Measurements from ENCODE around the gene WDHD1. TPM values are rescaled to one million over a fixed set of nuclear protein-coding genes. Genes with fewer than 3 reads are reported as not detected.
"Not testable (repeated sequence)": the region's sequence is repeated elsewhere in the genome, so short reads cannot be mapped to it uniquely, and the experiment has no call there.

The WDHD1 gene
- total and polyA plus RNA-seq, 2 donors, result 2.0 to 14.1 TPM

GRCh38 chr14:54929556-54929955 lies 97.3 kb downstream of the WDHD1 start:
- no peaks in the 10 kb centered on the region for H3K36me3 ChIP-seq (ENCODE audit: insufficient read depth)
- DNase-seq (ENCODE audit: extremely low spot score), result no peak
- no peak overlapping the region for H3K27ac ChIP-seq (ENCODE audit: low read depth)
- H3K4me1 ChIP-seq (ENCODE audit: insufficient read depth), result no peaks in the 10 kb centered on the region
- H3K4me3 ChIP-seq (ENCODE audit: low read depth, low read length), result no peak overlapping the region

- Histone ChIP-seq H3K36me3 (ENCODE audit: insufficient read depth) (no peaks in the 10 kb centered on the region), H3K4me3 (ENCODE audit: low read depth, low read length) (no peak overlapping the region), H3K27ac (ENCODE audit: low read depth) (no peak overlapping the region), H3K4me1 (ENCODE audit: insufficient read depth) (no peaks in the 10 kb centered on the region)
- DNase-seq (ENCODE audit: extremely low spot score), result no peak
Observed at GRCh38 chr14:54928216-54928615, 98.7 kb downstream of the WDHD1 start.

GRCh38 chr14:54927551-54927950 lies 99.3 kb downstream of the WDHD1 start:
- no peak for DNase-seq (ENCODE audit: extremely low spot score)
- Histone ChIP-seq H3K4me1 (ENCODE audit: insufficient read depth) (no peaks in the 10 kb centered on the region), H3K4me3 (ENCODE audit: low read depth, low read length) (no peak overlapping the region), H3K27ac (ENCODE audit: low read depth) (no peak overlapping the region), H3K36me3 (ENCODE audit: insufficient read depth) (no peaks in the 10 kb centered on the region)
- 80% methylated on average over 1 of the region's 1 CpG for WGBS

GRCh38 chr14:54926570-54926969 lies 100.3 kb downstream of the WDHD1 start:
- WGBS, result 94% methylated on average over 5 of the region's 5 CpGs
- not testable (repeated sequence) for H3K4me1 ChIP-seq (ENCODE audit: insufficient read depth); H3K36me3 ChIP-seq (ENCODE audit: insufficient read depth); H3K4me3 ChIP-seq (ENCODE audit: low read depth, low read length); H3K27ac ChIP-seq (ENCODE audit: low read depth); DNase-seq (ENCODE audit: extremely low spot score)

GRCh38 chr14:54922598-54922997 lies 104.3 kb downstream of the WDHD1 start:
- no peak for DNase-seq (ENCODE audit: extremely low spot score)
- WGBS, result 56% methylated on average over 3 of the region's 3 CpGs
- no peak overlapping the region for H3K27ac ChIP-seq (ENCODE audit: low read depth)

GRCh38 chr14:54920052-54920451 lies 106.8 kb downstream of the WDHD1 start:
- Histone ChIP-seq H3K36me3 (ENCODE audit: insufficient read depth) (no peaks in the 10 kb centered on the region), H3K27ac (ENCODE audit: low read depth) (no peak overlapping the region), H3K4me1 (ENCODE audit: insufficient read depth) (no peaks in the 10 kb centered on the region), H3K4me3 (ENCODE audit: low read depth, low read length) (no peak overlapping the region)
- 62% methylated on average over 1 of the region's 1 CpG for WGBS
- no peak for DNase-seq (ENCODE audit: extremely low spot score)

More at GRCh38 chr14:54922598-54922997, 104.3 kb downstream of the WDHD1 start:
- Histone ChIP-seq H3K36me3 (ENCODE audit: insufficient read depth) (no peaks in the 10 kb centered on the region), H3K4me3 (ENCODE audit: low read depth, low read length) (no peak overlapping the region), H3K4me1 (ENCODE audit: insufficient read depth) (no peaks in the 10 kb centered on the region)

- no peaks in the 10 kb centered on the region for H3K36me3 ChIP-seq (ENCODE audit: insufficient read depth)
- no peak overlapping the region for H3K4me3 ChIP-seq (ENCODE audit: low read depth, low read length)
- no peaks in the 10 kb centered on the region for H3K4me1 ChIP-seq (ENCODE audit: insufficient read depth)
- H3K27ac ChIP-seq (ENCODE audit: low read depth), result no peak overlapping the region
- no peak for DNase-seq (ENCODE audit: extremely low spot score)
Observed at GRCh38 chr14:54919330-54919729, 107.6 kb downstream of the WDHD1 start.

- H3K4me3 ChIP-seq (ENCODE audit: low read depth, low read length), result no peak overlapping the region
- no peaks in the 10 kb centered on the region for H3K36me3 ChIP-seq (ENCODE audit: insufficient read depth)
- no peaks in the 10 kb centered on the region for H3K4me1 ChIP-seq (ENCODE audit: insufficient read depth)
- WGBS, result 61% methylated on average over 5 of the region's 5 CpGs
- H3K27ac ChIP-seq (ENCODE audit: low read depth), result no peak overlapping the region
- no peak for DNase-seq (ENCODE audit: extremely low spot score)
Observed at GRCh38 chr14:54918427-54918826, 108.5 kb downstream of the WDHD1 start.

GRCh38 chr14:54916101-54916500 lies 110.8 kb downstream of the WDHD1 start:
- no peak overlapping the region for H3K4me3 ChIP-seq (ENCODE audit: low read depth, low read length)
- DNase-seq (ENCODE audit: extremely low spot score), result no peak
- no peaks in the 10 kb centered on the region for H3K36me3 ChIP-seq (ENCODE audit: insufficient read depth)
- H3K4me1 ChIP-seq (ENCODE audit: insufficient read depth), result no peaks in the 10 kb centered on the region
- H3K27ac ChIP-seq (ENCODE audit: low read depth), result no peak overlapping the region
- 90% methylated on average over 1 of the region's 1 CpG for WGBS

- Histone ChIP-seq H3K4me3 (ENCODE audit: low read depth, low read length) (no peak overlapping the region), H3K4me1 (ENCODE audit: insufficient read depth) (no peaks in the 10 kb centered on the region), H3K36me3 (ENCODE audit: insufficient read depth) (no peaks in the 10 kb centered on the region), H3K27ac (ENCODE audit: low read depth) (no peak overlapping the region)
- 81% methylated on average over 5 of the region's 5 CpGs for WGBS
- no peak for DNase-seq (ENCODE audit: extremely low spot score)
Observed at GRCh38 chr14:54909817-54910558, 116.9 kb downstream of the WDHD1 start.

- H3K4me3 ChIP-seq (ENCODE audit: low read depth, low read length); H3K36me3 ChIP-seq (ENCODE audit: insufficient read depth); DNase-seq (ENCODE audit: extremely low spot score); H3K27ac ChIP-seq (ENCODE audit: low read depth); H3K4me1 ChIP-seq (ENCODE audit: insufficient read depth): not testable (repeated sequence)
- 76% methylated on average over 4 of the region's 4 CpGs for WGBS
Observed at GRCh38 chr14:54908973-54909372, 117.9 kb downstream of the WDHD1 start.

- WGBS, result 86% methylated on average over 4 of the region's 4 CpGs
- no peak for DNase-seq (ENCODE audit: extremely low spot score)
- Histone ChIP-seq H3K4me3 (ENCODE audit: low read depth, low read length) (no peak overlapping the region), H3K27ac (ENCODE audit: low read depth) (no peak overlapping the region), H3K4me1 (ENCODE audit: insufficient read depth) (no peaks in the 10 kb centered on the region), H3K36me3 (ENCODE audit: insufficient read depth) (no peaks in the 10 kb centered on the region)
Observed at GRCh38 chr14:54908190-54908589, 118.7 kb downstream of the WDHD1 start.

GRCh38 chr14:54906075-54906474 lies 120.8 kb downstream of the WDHD1 start:
- H3K4me3 ChIP-seq (ENCODE audit: low read depth, low read length), result no peak overlapping the region
- peaks cover 2% of the 10 kb centered on the region for H3K4me1 ChIP-seq (ENCODE audit: insufficient read depth)
- H3K27ac ChIP-seq (ENCODE audit: low read depth), result no peak overlapping the region
- no peaks in the 10 kb centered on the region for H3K36me3 ChIP-seq (ENCODE audit: insufficient read depth)
- DNase-seq (ENCODE audit: extremely low spot score), result no peak

GRCh38 chr14:54902521-54903420 lies 124.1 kb downstream of the WDHD1 start, which contains the start of gene GCH1:
TSS of gene GCH1 (minus strand) at chr14:54902826. CDS start at chr14:54902663, 163 bp downstream.
- WGBS, result 1% methylated on average over 83 of the region's 83 CpGs
- peak within 1 kb of the TSS; percentile 74 for H3K4me3 ChIP-seq (ENCODE audit: low read depth, low read length)
- DNase-seq (ENCODE audit: extremely low spot score), result no peak

More at GRCh38 chr14:54902521-54903420, 124.1 kb downstream of the WDHD1 start, which contains the start of gene GCH1:
- H3K4me1 ChIP-seq (ENCODE audit: insufficient read depth), result peaks cover 2% of the 10 kb centered on the region
- H3K27ac ChIP-seq (ENCODE audit: low read depth), result peak within 1 kb of the TSS; percentile 72
- no peaks in the 10 kb centered on the region for H3K36me3 ChIP-seq (ENCODE audit: insufficient read depth)
